CD14-positive monocyte (primary cell): ENCODE results near the gene CCL20. TPM values are rescaled to one million over a fixed set of nuclear protein-coding genes. Genes with fewer than 3 reads are reported as not detected.

Experiments
- DNase-seq, 3 donors: peaks; one replicate each; pipeline ENCODE4 v3.0.0-alpha.2; 2011 to 2022
- H2AFZ ChIP-seq: 2 replicates; pipeline ENCODE4 v1.6.0; 2012; ENCODE audit warnings: mild to moderate bottlenecking, low read depth, low read length, inconsistent platforms; ENCODE audit not compliant: insufficient read depth, poor library complexity, severe bottlenecking
- H3K27ac ChIP-seq, 2 donors: 1 replicate in 1 of 2; 2 replicates in 1 of 2; pipeline ENCODE4 v1.5.1; 2012 to 2013; ENCODE audit warnings: low read length in 2 of 2, control low read depth in 1 of 2, inconsistent platforms in 1 of 2, low read depth in 1 of 2, mild to moderate bottlenecking in 1 of 2
- H3K27me3 ChIP-seq, 2 donors: one replicate each; pipeline versions ENCODE4 v1.6.0 to v1.6.1; 2011 to 2013; ENCODE audit warnings: low read length in 2 of 2; ENCODE audit not compliant: control insufficient read depth in 2 of 2, insufficient read depth in 2 of 2
- H3K36me3 ChIP-seq, 2 donors: replicated peaks in 1 of 2; 1 replicate in 1 of 2; 2 replicates in 1 of 2; pipeline versions ENCODE4 v1.5.1 to v1.6.1; 2012 to 2013; ENCODE audit warnings: low read length in 2 of 2, control low read depth in 1 of 2, inconsistent platforms in 1 of 2, mild to moderate bottlenecking in 1 of 2; ENCODE audit not compliant: insufficient read depth in 2 of 2, control insufficient read depth in 1 of 2
- H3K4me1 ChIP-seq, 2 donors: 1 replicate in 1 of 2; 2 replicates in 1 of 2; pipeline versions ENCODE4 v1.5.1 to v1.6.1; 2012 to 2013; ENCODE audit warnings: low read length in 2 of 2, control low read depth in 1 of 2, inconsistent platforms in 1 of 2, mild to moderate bottlenecking in 1 of 2, moderate library complexity in 1 of 2; ENCODE audit not compliant: insufficient read depth in 2 of 2, control insufficient read depth in 1 of 2
- H3K4me2 ChIP-seq: replicated peaks from 2 replicates; pipeline ENCODE3; 2012; ENCODE audit warnings: low read length, moderate library complexity, mild to moderate bottlenecking; ENCODE audit not compliant: poor library complexity, severe bottlenecking; ENCODE audit errors: extremely low read depth
- H3K4me3 ChIP-seq, 3 experiments: fragments of 200-600 bp in 1 of 3; sonication (generic) in 1 of 3; replicated peaks in 1 of 3; 1 replicate in 2 of 3; 2 replicates in 1 of 3; pipeline ENCODE4 v1.5.1; 2011 to 2013; ENCODE audit warnings: low read length in 3 of 3, mild to moderate bottlenecking in 3 of 3, control low read depth in 2 of 3, low read depth in 2 of 3, inconsistent platforms in 1 of 3, moderate library complexity in 1 of 3
- H3K79me2 ChIP-seq: 2 replicates; pipeline ENCODE4 v1.6.0; 2012; ENCODE audit warnings: mild to moderate bottlenecking, control low read depth, inconsistent platforms, low read length, moderate library complexity; ENCODE audit not compliant: insufficient read depth
- H3K9ac ChIP-seq: 2 replicates; pipeline ENCODE4 v1.6.0; 2017; ENCODE audit warnings: low read length, mild to moderate bottlenecking; ENCODE audit not compliant: insufficient read depth, poor library complexity, severe bottlenecking
- H3K9me3 ChIP-seq, 2 donors: replicated peaks in 1 of 2; 1 replicate in 1 of 2; 2 replicates in 1 of 2; pipeline versions ENCODE4 v1.5.1 to v1.6.1; 2012 to 2013; ENCODE audit warnings: low read length in 2 of 2, control low read depth in 1 of 2; ENCODE audit not compliant: control insufficient read depth in 1 of 2, insufficient read depth in 1 of 2
- H4K20me1 ChIP-seq: 2 replicates; pipeline ENCODE4 v1.6.0; 2012; ENCODE audit warnings: mild to moderate bottlenecking, low read length, control low read depth, moderate library complexity; ENCODE audit not compliant: insufficient read depth
- H3K27ac Mint-ChIP-seq, 7 donors: one replicate each; pipeline ENCODE4 v1.8.0; 2020; ENCODE audit warnings: mild to moderate bottlenecking in 7 of 7, mixed read lengths in 7 of 7, moderate library complexity in 6 of 7, inconsistent platforms in 2 of 7
- H3K27me3 Mint-ChIP-seq, 3 donors: one replicate each; pipeline ENCODE4 v1.8.0; 2021 to 2022; ENCODE audit warnings: low read depth in 3 of 3, mild to moderate bottlenecking in 3 of 3, mixed read lengths in 3 of 3, moderate library complexity in 3 of 3, inconsistent platforms in 1 of 3
- H3K36me3 Mint-ChIP-seq, 2 donors: one replicate each; pipeline ENCODE4 v1.8.0; 2020; ENCODE audit warnings: mixed read lengths in 2 of 2, inconsistent platforms in 1 of 2, mild to moderate bottlenecking in 1 of 2
- H3K4me1 Mint-ChIP-seq: one replicate; pipeline ENCODE4 v1.8.0; 2020; ENCODE audit warnings: mild to moderate bottlenecking, mixed read lengths
- H3K4me3 Mint-ChIP-seq, 2 donors: one replicate each; pipeline ENCODE4 v1.8.0; 2020; ENCODE audit warnings: mild to moderate bottlenecking in 2 of 2, mixed read lengths in 2 of 2, moderate library complexity in 1 of 2
- H3K9me3 Mint-ChIP-seq, 7 donors: one replicate each; pipeline ENCODE4 v1.8.0; 2020 to 2022; ENCODE audit warnings: mixed read lengths in 7 of 7, mild to moderate bottlenecking in 6 of 7, moderate library complexity in 6 of 7, inconsistent platforms in 2 of 7
- WGBS: methylation state at CpG from one replicate; pipeline ENCODE4 v1.1.5; 2013; ENCODE audit warnings: missing lambda C conversion rate; ENCODE audit not compliant: insufficient coverage; 5-methylcytosine and 5-hydroxymethylcytosine counted together
- intact Hi-C, 2 donors: fragments of 100-400 bp; cut with micrococcal nuclease; formaldehyde crosslinking; loops; one replicate each; pipeline versions ENCODE4 v1.15.0 to v1.15.1; 2023
- polyA plus RNA-seq, 3 donors: library from polyadenylated mRNA; depleted of rRNA in 1 of 3; unstranded in 2 of 3; stranded (reverse) in 1 of 3; fragments of 300-500 nt in 2 of 3; fragments of >200 nt in 1 of 3; fragmentation: Illumina TruSeq in 2 of 3; gene quantifications; 1 replicate in 2 of 3; 2 replicates in 1 of 3; pipeline ENCODE4 v1.2.3, GENCODE V29; 2012 to 2021
- TF ChIP-seq, protein P1 (sequence below): fragments of 200-600 bp; IDR thresholded peaks from one replicate; pipeline ENCODE4 v1.8.0; 2022; ENCODE audit warnings: antibody characterized with exemption, mild to moderate bottlenecking

The CCL20 gene
- polyA plus RNA-seq, 3 donors, result 0.47 to 6.2 TPM; not detected in 1

DNA sequence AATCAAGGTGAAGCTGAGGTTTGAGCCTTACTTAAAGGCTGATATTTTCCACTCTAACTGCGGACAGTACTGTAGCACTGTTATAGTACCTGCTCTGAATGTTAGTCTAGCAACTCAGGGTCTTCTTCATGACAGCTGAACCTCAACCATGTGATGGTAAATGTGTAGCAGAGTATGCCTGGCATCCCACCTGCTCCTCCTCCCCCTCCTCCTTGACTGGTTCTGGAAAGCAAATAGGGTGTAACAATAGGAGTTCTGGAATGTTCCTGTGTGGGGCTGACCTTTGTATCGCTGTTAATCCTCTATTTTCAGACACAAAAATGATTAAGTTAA lies 447 bp upstream of the CCL20 start:
- Mint-ChIP-seq H3K9me3 (peaks cover 0 to 7% (median 2%) of the 10 kb centered on the region in 7 donors), H3K27ac (no peak overlapping the region), H3K4me1 (peaks cover 23% of the 10 kb centered on the region), H3K4me3 (no peak overlapping the region), H3K36me3 (no peaks in the 10 kb centered on the region), H3K27me3 (peaks cover 8 to 18% (median 13%) of the 10 kb centered on the region in 3 donors)
- Histone ChIP-seq H3K27ac (no peak overlapping the region), H3K4me3 (no peak overlapping the region), H3K4me1 (peaks cover 19 to 24% of the 10 kb centered on the region in 2 donors), H4K20me1 (no peaks in the 10 kb centered on the region), H3K79me2 (no peaks in the 10 kb centered on the region), H3K27me3 (no peaks in the 10 kb centered on the region), H3K4me2 (no peak overlapping the region), H2AFZ (no peak overlapping the region), H3K9me3 (no peaks in the 10 kb centered on the region), H3K36me3 (no peaks in the 10 kb centered on the region), H3K9ac (no peak overlapping the region)
- WGBS, result no CpG with 5 or more reads among the region's 2 CpGs
- DNase-seq, result no peak
- intact Hi-C loops, result no loop called here
- TF ChIP-seq, protein P1, sequence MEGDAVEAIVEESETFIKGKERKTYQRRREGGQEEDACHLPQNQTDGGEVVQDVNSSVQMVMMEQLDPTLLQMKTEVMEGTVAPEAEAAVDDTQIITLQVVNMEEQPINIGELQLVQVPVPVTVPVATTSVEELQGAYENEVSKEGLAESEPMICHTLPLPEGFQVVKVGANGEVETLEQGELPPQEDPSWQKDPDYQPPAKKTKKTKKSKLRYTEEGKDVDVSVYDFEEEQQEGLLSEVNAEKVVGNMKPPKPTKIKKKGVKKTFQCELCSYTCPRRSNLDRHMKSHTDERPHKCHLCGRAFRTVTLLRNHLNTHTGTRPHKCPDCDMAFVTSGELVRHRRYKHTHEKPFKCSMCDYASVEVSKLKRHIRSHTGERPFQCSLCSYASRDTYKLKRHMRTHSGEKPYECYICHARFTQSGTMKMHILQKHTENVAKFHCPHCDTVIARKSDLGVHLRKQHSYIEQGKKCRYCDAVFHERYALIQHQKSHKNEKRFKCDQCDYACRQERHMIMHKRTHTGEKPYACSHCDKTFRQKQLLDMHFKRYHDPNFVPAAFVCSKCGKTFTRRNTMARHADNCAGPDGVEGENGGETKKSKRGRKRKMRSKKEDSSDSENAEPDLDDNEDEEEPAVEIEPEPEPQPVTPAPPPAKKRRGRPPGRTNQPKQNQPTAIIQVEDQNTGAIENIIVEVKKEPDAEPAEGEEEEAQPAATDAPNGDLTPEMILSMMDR, result no peak

DNA sequence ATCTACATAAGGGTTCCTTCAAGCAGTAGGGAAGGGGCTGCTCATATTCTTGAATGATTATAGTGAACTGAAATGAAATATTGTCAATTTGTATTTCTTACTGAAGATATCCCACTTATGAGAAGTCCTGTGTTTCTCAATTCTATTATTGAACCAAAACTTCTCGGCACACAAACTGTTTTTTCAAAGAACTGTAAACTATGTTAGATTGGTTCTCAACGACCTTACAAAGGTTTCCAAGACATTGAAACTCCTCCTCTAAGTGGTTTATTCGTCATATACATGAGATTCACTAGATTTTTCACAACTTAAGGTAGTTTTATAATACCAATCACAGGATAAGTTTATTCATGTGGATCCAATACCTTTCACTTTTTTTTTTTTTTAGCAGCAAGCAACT lies 1.4 kb downstream of the CCL20 start:
- Mint-ChIP-seq H3K36me3 (peaks cover 0 to 3% of the 10 kb centered on the region in 2 donors), H3K4me1 (peaks cover 37% of the 10 kb centered on the region), H3K27me3 (peaks cover 6 to 16% (median 13%) of the 10 kb centered on the region in 3 donors), H3K9me3 (peaks cover 0 to 5% (median 2%) of the 10 kb centered on the region in 7 donors), H3K27ac (no peak overlapping the region), H3K4me3 (no peak overlapping the region)
- Histone ChIP-seq H3K4me3 (no peak overlapping the region), H4K20me1 (no peaks in the 10 kb centered on the region), H3K79me2 (no peaks in the 10 kb centered on the region), H3K36me3 (no peaks in the 10 kb centered on the region), H3K4me1 (peaks cover 36 to 39% of the 10 kb centered on the region in 2 donors), H3K4me2 (no peak overlapping the region), H3K27me3 (no peaks in the 10 kb centered on the region), H2AFZ (no peak overlapping the region), H3K27ac (no peak overlapping the region), H3K9me3 (no peaks in the 10 kb centered on the region), H3K9ac (no peak overlapping the region)
- intact Hi-C loops, result loop anchor here (5.0 kb wide), 2 partner anchors 33 to 443 kb away; no protein-coding TSS in a partner anchor
- DNase-seq, result no peak
- no CpG with 5 or more reads among the region's 3 CpGs for WGBS
- TF ChIP-seq, protein P1, result no peak
